ENCODE results near the gene UCK2.

DNA sequence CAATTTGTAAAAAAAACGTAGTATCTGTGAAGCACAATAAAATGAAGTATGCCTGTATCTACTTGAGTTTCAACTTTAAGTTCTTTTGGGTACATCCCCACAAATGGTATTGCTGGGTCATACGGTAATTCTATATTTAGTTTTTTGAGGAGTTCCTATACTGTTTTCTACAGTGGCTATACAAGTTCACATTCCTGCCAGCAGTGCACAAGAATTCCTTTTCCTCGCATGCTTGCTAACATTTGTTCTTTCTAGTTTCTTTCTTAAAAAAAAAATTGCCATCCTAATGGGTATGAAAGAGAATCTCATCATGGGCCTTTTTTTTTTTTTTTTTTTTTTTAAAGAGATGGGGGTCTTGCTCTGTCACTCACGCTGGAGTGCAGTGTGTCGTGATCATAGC, 41.9 kb downstream of the UCK2 start:
- TF ChIP-seq EZH2 (IDR thresholded peaks at IDR 0.05; ENCODE audit: borderline replicate concordance, low read depth, low read length, severe bottlenecking) = no peak
- TF ChIP-seq POLR2A (IDR thresholded peaks at IDR 0.05; ENCODE audit: low read depth, low read length) = no peak
- TF ChIP-seq, protein P1, sequence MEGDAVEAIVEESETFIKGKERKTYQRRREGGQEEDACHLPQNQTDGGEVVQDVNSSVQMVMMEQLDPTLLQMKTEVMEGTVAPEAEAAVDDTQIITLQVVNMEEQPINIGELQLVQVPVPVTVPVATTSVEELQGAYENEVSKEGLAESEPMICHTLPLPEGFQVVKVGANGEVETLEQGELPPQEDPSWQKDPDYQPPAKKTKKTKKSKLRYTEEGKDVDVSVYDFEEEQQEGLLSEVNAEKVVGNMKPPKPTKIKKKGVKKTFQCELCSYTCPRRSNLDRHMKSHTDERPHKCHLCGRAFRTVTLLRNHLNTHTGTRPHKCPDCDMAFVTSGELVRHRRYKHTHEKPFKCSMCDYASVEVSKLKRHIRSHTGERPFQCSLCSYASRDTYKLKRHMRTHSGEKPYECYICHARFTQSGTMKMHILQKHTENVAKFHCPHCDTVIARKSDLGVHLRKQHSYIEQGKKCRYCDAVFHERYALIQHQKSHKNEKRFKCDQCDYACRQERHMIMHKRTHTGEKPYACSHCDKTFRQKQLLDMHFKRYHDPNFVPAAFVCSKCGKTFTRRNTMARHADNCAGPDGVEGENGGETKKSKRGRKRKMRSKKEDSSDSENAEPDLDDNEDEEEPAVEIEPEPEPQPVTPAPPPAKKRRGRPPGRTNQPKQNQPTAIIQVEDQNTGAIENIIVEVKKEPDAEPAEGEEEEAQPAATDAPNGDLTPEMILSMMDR (IDR thresholded peaks at IDR 0.05; ENCODE audit: extremely low read depth in 1 of 2, insufficient read depth in 1 of 2, low read depth in 1 of 2, low read length in 2 of 2) = no peak
- TF ChIP-seq POLR2AphosphoS5 (IDR thresholded peaks at IDR 0.05; ENCODE audit: insufficient read depth, low read depth, low read length) = no peak
- TF ChIP-seq MYC (IDR thresholded peaks at IDR 0.05; ENCODE audit: low read depth, low read length) = no peak
